Kidney (tissue), 14 donors: ENCODE measurements around the gene SEC14L5. TPM values are rescaled to one million over a fixed set of nuclear protein-coding genes. Genes with fewer than 3 reads are reported as not detected.

Experiments
- DNase-seq, 5 donors: peaks; one replicate each; pipeline ENCODE4 v3.0.0-alpha.2; 2013 to 2020
- FAIRE-seq: peaks from 2 replicates; lab custom pipeline; 2012; peaks lifted over from hg19 to GRCh38; lab: Jason Lieb, UNC
- H3K27ac ChIP-seq, 2 donors: one replicate each; pipeline ENCODE4 v1.7.0; 2013; ENCODE audit warnings: low read depth in 2 of 2, low read length in 2 of 2, inconsistent platforms in 1 of 2
- H3K27me3 ChIP-seq: one replicate; pipeline ENCODE4 v1.7.1; 2013; ENCODE audit warnings: low read length, inconsistent platforms; ENCODE audit not compliant: control insufficient read depth, insufficient read depth
- H3K36me3 ChIP-seq, 3 donors: one replicate each; pipeline versions ENCODE4 v1.7.0 to v1.7.1; 2013; ENCODE audit warnings: low read length in 3 of 3, control low read depth in 1 of 3, inconsistent platforms in 1 of 3; ENCODE audit not compliant: insufficient read depth in 3 of 3, control insufficient read depth in 2 of 3
- H3K4me1 ChIP-seq, 3 donors: one replicate each; pipeline versions ENCODE4 v1.7.0 to v1.7.1; 2013; ENCODE audit warnings: low read length in 3 of 3, inconsistent platforms in 1 of 3, low read depth in 1 of 3; ENCODE audit not compliant: control insufficient read depth in 2 of 3, insufficient read depth in 2 of 3
- H3K4me3 ChIP-seq, 3 donors: one replicate each; pipeline versions ENCODE4 v1.7.0 to v1.8.1; 2013; ENCODE audit warnings: low read length in 3 of 3, control low read depth in 1 of 3, inconsistent platforms in 1 of 3
- H3K9ac ChIP-seq, 3 donors: one replicate each; pipeline versions ENCODE4 v1.7.0 to v1.7.1; 2013; ENCODE audit warnings: low read length in 3 of 3, control low read depth in 1 of 3, inconsistent platforms in 1 of 3
- H3K9me3 ChIP-seq, 3 donors: one replicate each; pipeline versions ENCODE4 v1.7.0 to v1.7.1; 2013; ENCODE audit warnings: low read length in 3 of 3, control low read depth in 1 of 3, inconsistent platforms in 1 of 3; ENCODE audit not compliant: control insufficient read depth in 2 of 3, insufficient read depth in 1 of 3
- intact Hi-C: fragments of 100-400 bp; cut with DNase I; formaldehyde crosslinking; loops from one replicate; pipeline ENCODE4 v1.11.1; 2022
- polyA plus RNA-seq: library from polyadenylated mRNA; stranded (reverse); fragments of 350-450 nt; fragmentation: Illumina TruSeq; extraction: RNeasy Lipid Tissue Mini Kit (QIAGEN cat#74804); gene quantifications from one replicate; pipeline ENCODE4 v1.2.3, GENCODE V29; 2014; ENCODE audit warnings: low read depth, low replicate concordance; ENCODE audit not compliant: insufficient read depth
- total RNA-seq: library from RNA; stranded (reverse); fragmentation: NEBNext Ultra II Directional; extraction: Animal tissue kit (Norgen Biotek cat#: 25700); gene quantifications from one replicate; pipeline ENCODE4 v1.2.1, GENCODE V29; 2021
- TF ChIP-seq, protein P1 (sequence below): IDR thresholded peaks from 3 replicates; pipeline ENCODE4 v1.5.1; 2012; ENCODE audit warnings: mild to moderate bottlenecking, moderate library complexity, borderline replicate concordance; ENCODE audit not compliant: insufficient read depth; ENCODE audit errors: extremely low read depth
- donor health status: control.
- donor health status: control.
- donor health status: control.
- donor health status: control.
- donor health status: control.
- donor health status: DM: yes; HTN: yes; CAD: no.
- donor health status: Normal renal cell carcinoma (clear cell type).

Gene SEC14L5
- total and polyA plus RNA-seq, 2 donors from 2014 or later: 0.13 to 0.16 TPM

DNA sequence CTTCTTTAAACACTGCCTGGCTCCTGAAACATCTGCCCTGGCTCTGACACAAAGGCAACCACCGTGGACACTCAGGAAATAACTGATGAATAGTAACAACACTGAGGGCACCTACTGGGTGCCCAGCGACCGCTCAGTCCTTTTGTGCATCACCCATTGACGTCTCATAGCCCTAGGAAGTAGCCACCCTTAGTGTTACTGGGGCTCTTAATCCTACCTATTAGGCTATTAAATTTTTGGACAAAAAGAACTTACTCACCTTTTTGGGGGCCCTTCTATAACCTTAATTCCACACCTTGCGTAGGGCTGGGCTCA lies 32.9 kb upstream of the SEC14L5 start:
- no peak overlapping the region for H3K4me3 ChIP-seq
- peaks cover 0 to 9% (median 0%) of the 10 kb centered on the region in 3 donors for H3K9me3 ChIP-seq
- FAIRE-seq (no peak), DNase-seq (no peak)
- peaks cover 0 to 9% (median 4%) of the 10 kb centered on the region in 3 donors for H3K4me1 ChIP-seq
- no peak overlapping the region for H3K27ac ChIP-seq
- TF ChIP-seq, protein P1, sequence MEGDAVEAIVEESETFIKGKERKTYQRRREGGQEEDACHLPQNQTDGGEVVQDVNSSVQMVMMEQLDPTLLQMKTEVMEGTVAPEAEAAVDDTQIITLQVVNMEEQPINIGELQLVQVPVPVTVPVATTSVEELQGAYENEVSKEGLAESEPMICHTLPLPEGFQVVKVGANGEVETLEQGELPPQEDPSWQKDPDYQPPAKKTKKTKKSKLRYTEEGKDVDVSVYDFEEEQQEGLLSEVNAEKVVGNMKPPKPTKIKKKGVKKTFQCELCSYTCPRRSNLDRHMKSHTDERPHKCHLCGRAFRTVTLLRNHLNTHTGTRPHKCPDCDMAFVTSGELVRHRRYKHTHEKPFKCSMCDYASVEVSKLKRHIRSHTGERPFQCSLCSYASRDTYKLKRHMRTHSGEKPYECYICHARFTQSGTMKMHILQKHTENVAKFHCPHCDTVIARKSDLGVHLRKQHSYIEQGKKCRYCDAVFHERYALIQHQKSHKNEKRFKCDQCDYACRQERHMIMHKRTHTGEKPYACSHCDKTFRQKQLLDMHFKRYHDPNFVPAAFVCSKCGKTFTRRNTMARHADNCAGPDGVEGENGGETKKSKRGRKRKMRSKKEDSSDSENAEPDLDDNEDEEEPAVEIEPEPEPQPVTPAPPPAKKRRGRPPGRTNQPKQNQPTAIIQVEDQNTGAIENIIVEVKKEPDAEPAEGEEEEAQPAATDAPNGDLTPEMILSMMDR: no peak
- H3K36me3 ChIP-seq: no peaks in the 10 kb centered on the region
- intact Hi-C loops: no loop called here
- no peak overlapping the region for H3K9ac ChIP-seq
- no peaks in the 10 kb centered on the region for H3K27me3 ChIP-seq

DNA sequence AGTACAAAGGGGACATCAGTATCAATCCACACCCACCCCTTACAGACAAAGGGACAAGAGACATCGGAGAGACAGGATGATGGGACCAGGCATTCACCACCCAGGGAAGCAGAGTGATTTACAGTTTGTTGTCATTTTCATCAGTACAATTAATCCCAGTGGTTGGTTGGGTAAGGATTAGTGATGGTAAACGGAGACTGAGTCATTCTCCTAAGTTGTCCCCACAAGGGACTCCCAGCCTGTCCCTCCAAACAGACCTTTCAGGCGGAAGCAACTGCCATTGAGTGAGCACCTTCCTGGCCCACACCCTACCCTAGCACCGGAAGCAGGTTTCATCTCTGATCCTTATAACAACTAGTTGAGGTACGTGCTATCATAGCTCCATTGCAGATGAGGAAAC lies 32.3 kb upstream of the SEC14L5 start:
- no peaks in the 10 kb centered on the region for H3K36me3 ChIP-seq
- H3K4me3 ChIP-seq: no peak overlapping the region
- H3K9ac ChIP-seq: no peak overlapping the region
- peaks cover 0 to 9% (median 0%) of the 10 kb centered on the region in 3 donors for H3K9me3 ChIP-seq
- peaks cover 0 to 9% (median 4%) of the 10 kb centered on the region in 3 donors for H3K4me1 ChIP-seq
- no peak overlapping the region for H3K27ac ChIP-seq
- TF ChIP-seq, protein P1: no peak
- FAIRE-seq: no peak
- no peak for DNase-seq
- intact Hi-C loops: no loop called here
- H3K27me3 ChIP-seq: no peaks in the 10 kb centered on the region

DNA sequence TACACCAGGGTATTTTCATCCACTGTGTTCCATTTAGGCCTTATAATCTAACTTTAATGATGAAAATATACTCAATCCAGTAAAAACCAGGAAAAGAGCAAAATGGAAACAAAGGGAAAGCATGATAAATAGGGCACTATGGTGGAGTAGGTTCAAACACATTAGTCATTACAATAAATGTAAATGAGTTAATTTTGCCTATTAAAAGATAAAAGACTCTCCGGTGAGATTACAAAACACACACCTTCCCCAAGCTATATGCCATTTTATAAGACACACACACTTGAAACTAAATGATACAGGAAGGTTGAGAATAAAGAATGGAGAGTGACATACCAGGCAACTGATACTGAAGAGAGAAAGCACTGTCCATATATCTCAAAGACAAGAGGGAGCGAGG lies 31.2 kb upstream of the SEC14L5 start:
- H3K27ac ChIP-seq: no peak overlapping the region
- DNase-seq (no peak), FAIRE-seq (no peak)
- peaks cover 0 to 9% (median 4%) of the 10 kb centered on the region in 3 donors for H3K4me1 ChIP-seq
- TF ChIP-seq, protein P1: no peak
- peaks cover 0 to 9% (median 0%) of the 10 kb centered on the region in 3 donors for H3K9me3 ChIP-seq
- H3K9ac ChIP-seq: no peak overlapping the region
- H3K4me3 ChIP-seq: no peak overlapping the region
- intact Hi-C loops: no loop called here
- no peaks in the 10 kb centered on the region for H3K36me3 ChIP-seq
- no peaks in the 10 kb centered on the region for H3K27me3 ChIP-seq

DNA sequence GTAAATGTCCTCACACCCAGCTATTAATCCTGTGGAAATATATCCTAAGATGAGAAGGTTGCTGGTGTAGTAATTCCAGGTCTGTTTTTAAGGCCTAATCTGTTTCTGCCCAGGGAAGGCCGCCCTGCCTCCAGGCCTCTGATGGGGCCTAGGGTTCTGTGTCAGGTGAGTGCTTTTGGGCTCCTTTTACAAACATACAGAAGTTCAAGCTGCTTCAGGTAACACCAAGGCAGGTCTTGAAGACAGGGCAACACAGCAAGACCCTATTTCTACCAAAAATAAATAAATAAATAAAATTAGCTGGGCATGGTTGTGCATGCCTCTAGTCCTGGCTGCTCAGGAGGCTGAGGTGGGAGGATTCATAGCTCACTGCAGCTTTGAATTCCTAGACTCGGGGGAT lies 30.5 kb upstream of the SEC14L5 start:
- FAIRE-seq: no peak
- peaks cover 0 to 9% (median 0%) of the 10 kb centered on the region in 3 donors for H3K9me3 ChIP-seq

More for the DNA sequence above, 30.5 kb upstream of the SEC14L5 start:
- Histone ChIP-seq H3K4me3 (no peak overlapping the region), H3K9ac (no peak overlapping the region), H3K4me1 (peaks cover 0 to 9% (median 4%) of the 10 kb centered on the region in 3 donors), H3K36me3 (no peaks in the 10 kb centered on the region), H3K27me3 (no peaks in the 10 kb centered on the region), H3K27ac (no peak overlapping the region)
- TF ChIP-seq, protein P1: no peak
- DNase-seq: no peak
- intact Hi-C loops: no loop called here
